Caco-2 (cell line): ENCODE data around the gene CEP97. TPM values are rescaled to one million over a fixed set of nuclear protein-coding genes. Genes with fewer than 3 reads are reported as not detected.

Experiments
- BruUV-seq: library from RNA; stranded (reverse); fragments of 400-500 nt; replicated peaks from 2 replicates; lab custom pipeline; 2021; lab: Mats Ljungman, UMichigan
- CTCF ChIA-PET: fragments of 300-600 bp; sonication (Branson Sonifier 250); formaldehyde crosslinking; loops from one replicate; lab custom pipeline; 2022; ENCODE audit warnings: antibody characterized with exemption; lab: Charles Lee
- POLR2A ChIA-PET: fragments of 300-600 bp; sonication (Branson Sonifier 250); formaldehyde crosslinking; loops from one replicate; lab custom pipeline; 2022; ENCODE audit warnings: antibody characterized with exemption; lab: Charles Lee
- DNase-seq, 2 experiments: peaks; one replicate each; pipeline versions ENCODE4 v3.0.0 to v3.0.0-alpha.2; 2020 to 2022
- H3K27me3 ChIP-seq: replicated peaks from 2 replicates; pipeline ENCODE4 v1.6.0; 2011; ENCODE audit warnings: low read length; ENCODE audit not compliant: control insufficient read depth, insufficient read depth
- H3K36me3 ChIP-seq: 2 replicates; pipeline ENCODE4 v1.5.1; 2011; ENCODE audit warnings: low read length; ENCODE audit not compliant: control insufficient read depth, insufficient read depth
- H3K4me1 ChIP-seq: fragments of 250-450 bp; sonication (Bioruptor Pico); 2 replicates; pipeline ENCODE4 v1.5.1; 2020; ENCODE audit warnings: mild to moderate bottlenecking
- H3K4me3 ChIP-seq: 2 replicates; pipeline ENCODE4 v1.5.1; 2011; ENCODE audit warnings: low read depth, mild to moderate bottlenecking, control low read depth, low read length
- H3K9me3 ChIP-seq: fragments of 250-450 bp; sonication (Bioruptor Pico); 2 replicates; pipeline ENCODE4 v1.5.1; 2020; ENCODE audit warnings: mild to moderate bottlenecking, moderate library complexity
- H3K27ac Mint-ChIP-seq: one replicate; pipeline ENCODE4 v1.8.0; 2022; ENCODE audit warnings: mixed read lengths; ENCODE audit not compliant: unreplicated experiment
- H3K27me3 Mint-ChIP-seq: one replicate; pipeline ENCODE4 v1.8.0; 2022; ENCODE audit warnings: mixed read lengths; ENCODE audit not compliant: insufficient read depth, unreplicated experiment
- H3K36me3 Mint-ChIP-seq: one replicate; pipeline ENCODE4 v1.8.0; 2022; ENCODE audit warnings: mild to moderate bottlenecking, mixed read lengths; ENCODE audit not compliant: insufficient read depth, unreplicated experiment
- H3K4me1 Mint-ChIP-seq: one replicate; pipeline ENCODE4 v1.8.0; 2022; ENCODE audit warnings: low read depth, mixed read lengths; ENCODE audit not compliant: unreplicated experiment
- H3K4me3 Mint-ChIP-seq: one replicate; pipeline ENCODE4 v1.8.0; 2022; ENCODE audit warnings: mild to moderate bottlenecking, moderate library complexity, mixed read lengths; ENCODE audit not compliant: unreplicated experiment
- H3K9me3 Mint-ChIP-seq: one replicate; pipeline ENCODE4 v1.8.0; 2022; ENCODE audit warnings: mixed read lengths; ENCODE audit not compliant: unreplicated experiment
- intact Hi-C: fragments of 100-400 bp; cut with micrococcal nuclease; formaldehyde crosslinking; loops from one replicate; pipeline ENCODE4 v1.10.0; 2022; ENCODE audit not compliant: unreplicated experiment
- total RNA-seq: library from RNA; stranded (reverse); gene quantifications from 2 replicates; pipeline ENCODE4 v1.2.3, GENCODE V29; 2022
- TF ChIP-seq, protein P1 (sequence below), 2 experiments: fragments of 200-600 bp in 1 of 2; IDR thresholded peaks; 1 replicate in 1 of 2; 2 replicates in 1 of 2; pipeline versions ENCODE4 v1.5.1 to v1.8.0; 2011 to 2022; ENCODE audit warnings: antibody characterized with exemption in 1 of 2, control low read depth in 1 of 2, inconsistent platforms in 1 of 2, low read depth in 1 of 2, low read length in 1 of 2, mild to moderate bottlenecking in 1 of 2, moderate library complexity in 1 of 2; ENCODE audit not compliant: insufficient read depth in 1 of 2, severe bottlenecking in 1 of 2, unreplicated experiment in 1 of 2

Gene CEP97
- total RNA-seq, 1 experiment from 2014 or later, result 4.3 TPM

DNA sequence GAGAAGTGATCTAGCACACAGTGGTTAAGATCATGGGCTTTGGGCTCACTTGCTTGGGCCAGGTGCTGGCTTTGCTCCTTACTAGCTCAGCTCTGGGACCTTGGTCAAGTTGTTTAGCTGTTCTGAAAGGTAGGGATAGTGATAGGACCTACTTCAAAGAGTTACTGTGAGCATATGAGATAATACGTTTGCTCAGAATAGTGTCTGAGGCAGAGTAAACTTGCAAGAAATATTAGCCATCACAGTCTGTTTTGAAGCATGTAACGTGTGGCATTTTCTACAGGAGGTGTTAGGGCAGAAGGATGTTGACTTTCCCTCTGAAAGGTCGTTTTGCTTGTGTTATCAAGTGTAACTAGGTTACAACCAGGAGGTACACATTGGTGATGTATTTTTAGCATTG is 90.4 kb downstream of the CEP97 start:
- Histone ChIP-seq H3K27me3 (no peaks in the 10 kb centered on the region), H3K36me3 (no peaks in the 10 kb centered on the region), H3K4me3 (no peak overlapping the region), H3K9me3 (no peaks in the 10 kb centered on the region), H3K4me1 (peaks cover 22% of the 10 kb centered on the region; the same call in 1 of the 2 replicates)
- ChIA-PET POLR2A (no interaction called here), CTCF (interaction anchor here (0.5 to 3.7 kb wide), 5 partner anchors 22 to 414 kb away, joined by 3 to 35 read pairs (median 5); no protein-coding TSS in a partner anchor)
- peak in 1 of 2 experiments; percentile 6 for DNase-seq
- Mint-ChIP-seq H3K27me3 (no peaks in the 10 kb centered on the region), H3K4me1 (no peaks in the 10 kb centered on the region), H3K9me3 (no peaks in the 10 kb centered on the region), H3K4me3 (no peak overlapping the region), H3K27ac (no peak overlapping the region), H3K36me3 (no peaks in the 10 kb centered on the region)
- TF ChIP-seq, protein P1, sequence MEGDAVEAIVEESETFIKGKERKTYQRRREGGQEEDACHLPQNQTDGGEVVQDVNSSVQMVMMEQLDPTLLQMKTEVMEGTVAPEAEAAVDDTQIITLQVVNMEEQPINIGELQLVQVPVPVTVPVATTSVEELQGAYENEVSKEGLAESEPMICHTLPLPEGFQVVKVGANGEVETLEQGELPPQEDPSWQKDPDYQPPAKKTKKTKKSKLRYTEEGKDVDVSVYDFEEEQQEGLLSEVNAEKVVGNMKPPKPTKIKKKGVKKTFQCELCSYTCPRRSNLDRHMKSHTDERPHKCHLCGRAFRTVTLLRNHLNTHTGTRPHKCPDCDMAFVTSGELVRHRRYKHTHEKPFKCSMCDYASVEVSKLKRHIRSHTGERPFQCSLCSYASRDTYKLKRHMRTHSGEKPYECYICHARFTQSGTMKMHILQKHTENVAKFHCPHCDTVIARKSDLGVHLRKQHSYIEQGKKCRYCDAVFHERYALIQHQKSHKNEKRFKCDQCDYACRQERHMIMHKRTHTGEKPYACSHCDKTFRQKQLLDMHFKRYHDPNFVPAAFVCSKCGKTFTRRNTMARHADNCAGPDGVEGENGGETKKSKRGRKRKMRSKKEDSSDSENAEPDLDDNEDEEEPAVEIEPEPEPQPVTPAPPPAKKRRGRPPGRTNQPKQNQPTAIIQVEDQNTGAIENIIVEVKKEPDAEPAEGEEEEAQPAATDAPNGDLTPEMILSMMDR (IDR thresholded peaks at IDR 0.05; ENCODE audit: insufficient read depth in 1 of 2, low read depth in 1 of 2, low read length in 1 of 2, severe bottlenecking in 1 of 2, unreplicated experiment in 1 of 2), result no peak
- intact Hi-C loops, result loop anchor here (1.0 to 10.0 kb wide), 3 partner anchors 34 to 180 kb away; partner anchors contain the start of gene NFKBIZ
- no TSS peak for BruUV-seq

DNA sequence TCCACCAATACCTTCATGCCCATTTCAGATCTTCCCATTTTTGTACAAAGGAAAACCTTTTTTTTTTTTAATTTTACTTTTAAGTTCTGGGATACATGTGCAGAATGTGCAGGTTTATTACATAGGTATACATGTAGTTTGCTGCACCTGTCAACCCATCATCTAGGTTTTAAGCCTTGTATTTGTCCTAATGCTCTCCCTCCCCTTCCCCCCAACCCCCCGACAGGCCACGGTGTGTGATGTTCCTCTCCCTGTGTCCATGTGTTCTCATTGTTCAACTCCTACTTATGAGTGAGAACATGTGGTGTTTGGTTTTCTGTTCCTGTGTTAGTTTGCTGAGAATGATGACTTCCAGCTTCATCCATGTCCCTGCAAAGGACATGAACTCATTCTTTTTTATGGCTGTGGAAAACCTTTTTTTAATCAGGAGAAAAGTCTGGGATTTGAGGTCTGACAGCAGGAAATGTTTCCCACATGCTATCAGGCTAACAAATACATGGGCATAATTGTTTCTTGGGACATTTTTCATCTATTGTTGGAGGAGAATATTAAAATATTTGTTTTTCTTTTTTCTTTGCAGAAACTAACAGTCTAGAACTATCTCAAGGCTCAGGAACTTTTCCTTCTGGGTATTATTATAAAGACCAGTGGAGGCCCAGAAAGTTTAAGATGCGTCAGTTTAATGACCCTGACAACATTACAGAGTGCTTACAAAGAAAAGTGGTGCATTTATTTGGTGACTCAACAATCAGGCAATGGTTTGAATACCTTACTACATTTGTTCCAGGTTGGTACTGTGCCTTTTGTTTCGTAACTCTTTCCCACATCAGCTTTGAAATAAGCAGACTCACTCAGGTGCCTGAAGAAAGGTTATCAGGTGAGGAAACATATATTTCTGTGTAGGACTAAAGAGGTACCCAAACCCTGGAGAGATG is 92.1 kb downstream of the CEP97 start:
- ChIA-PET POLR2A (interaction anchor here (0.5 kb wide), 1 partner anchor 72 kb away, joined by 4 read pairs; no protein-coding TSS in a partner anchor), CTCF (no interaction called here)
- no peaks in the 10 kb centered on the region for H3K9me3 Mint-ChIP-seq
- Histone ChIP-seq H3K4me1 (peaks cover 22% of the 10 kb centered on the region; the same call in 1 of the 2 replicates), H3K4me3 (no peak overlapping the region), H3K9me3 (no peaks in the 10 kb centered on the region), H3K27me3 (no peaks in the 10 kb centered on the region), H3K36me3 (no peaks in the 10 kb centered on the region)
- no peak for DNase-seq
- no peaks in the 10 kb centered on the region for H3K4me1 Mint-ChIP-seq
- no TSS peak for BruUV-seq
- H3K27ac Mint-ChIP-seq, result no peak overlapping the region
- H3K4me3 Mint-ChIP-seq, result no peak overlapping the region
- no peaks in the 10 kb centered on the region for H3K36me3 Mint-ChIP-seq
- H3K27me3 Mint-ChIP-seq, result no peaks in the 10 kb centered on the region
- intact Hi-C loops, result loop anchor here (10.0 kb wide), 2 partner anchors 138 to 178 kb away; no protein-coding TSS in a partner anchor
- TF ChIP-seq, protein P1 (IDR thresholded peaks at IDR 0.05; ENCODE audit: insufficient read depth in 1 of 2, low read depth in 1 of 2, low read length in 1 of 2, severe bottlenecking in 1 of 2, unreplicated experiment in 1 of 2), result no peak

- CTCF ChIA-PET, result no interaction called here
- intact Hi-C loops, result loop anchor here (10.0 kb wide), 2 partner anchors 137 to 177 kb away; no protein-coding TSS in a partner anchor
- BruUV-seq, result no TSS peak
Measured at GRCh38 chr3:101817992-101818391, 93.6 kb downstream of the CEP97 start.

More at GRCh38 chr3:101817992-101818391, 93.6 kb downstream of the CEP97 start:
- no peak overlapping the region for H3K4me3 Mint-ChIP-seq
- Histone ChIP-seq H3K27me3 (no peaks in the 10 kb centered on the region), H3K36me3 (no peaks in the 10 kb centered on the region), H3K9me3 (no peaks in the 10 kb centered on the region), H3K4me3 (no peak overlapping the region), H3K4me1 (peaks cover 22% of the 10 kb centered on the region; the same call in 1 of the 2 replicates)
- no peaks in the 10 kb centered on the region for H3K36me3 Mint-ChIP-seq
- no peak overlapping the region for H3K27ac Mint-ChIP-seq
- TF ChIP-seq, protein P1 (IDR thresholded peaks at IDR 0.05; ENCODE audit: insufficient read depth in 1 of 2, low read depth in 1 of 2, low read length in 1 of 2, severe bottlenecking in 1 of 2, unreplicated experiment in 1 of 2), result no peak
- POLR2A ChIA-PET, result no interaction called here
- H3K4me1 Mint-ChIP-seq, result no peaks in the 10 kb centered on the region
- no peaks in the 10 kb centered on the region for H3K27me3 Mint-ChIP-seq
- no peaks in the 10 kb centered on the region for H3K9me3 Mint-ChIP-seq
- no peak for DNase-seq
